Measurements from ENCODE around the gene SH2D3A.
A peak's percentile ranks its signal among the peaks of the same experiment; 100 is the strongest.
"Not testable (repeated sequence)": the region's sequence is repeated elsewhere in the genome, so short reads cannot be mapped to it uniquely, and the experiment has no call there.

The SH2D3A gene

GRCh38 chr19:6790194-6791128 lies 23.2 kb upstream of the SH2D3A start:
- no peak for DNase-seq (ENCODE audit: low read depth in 2 of 2)

GRCh38 chr19:6788896-6789295 lies 21.7 kb upstream of the SH2D3A start:
- no peak for DNase-seq (ENCODE audit: low read depth in 2 of 2)

GRCh38 chr19:6787393-6787792 lies 20.2 kb upstream of the SH2D3A start:
- DNase-seq (ENCODE audit: low read depth in 2 of 2), result no peak

- DNase-seq (ENCODE audit: low read depth in 2 of 2), result no peak
Observed at GRCh38 chr19:6779206-6779605, 12.0 kb upstream of the SH2D3A start.

GRCh38 chr19:6778386-6778785 lies 11.2 kb upstream of the SH2D3A start:
- DNase-seq (ENCODE audit: low read depth in 2 of 2), result no peak

- no peak for DNase-seq (ENCODE audit: low read depth in 2 of 2)
Observed at GRCh38 chr19:6777434-6777833, 10.2 kb upstream of the SH2D3A start.

- no peak for DNase-seq (ENCODE audit: low read depth in 2 of 2)
Observed at GRCh38 chr19:6776999-6777398, 9.8 kb upstream of the SH2D3A start.

GRCh38 chr19:6776045-6776444 lies 8.8 kb upstream of the SH2D3A start:
- DNase-seq (ENCODE audit: low read depth in 2 of 2), result not testable (repeated sequence)

- DNase-seq (ENCODE audit: low read depth in 2 of 2), result no peak
Observed at GRCh38 chr19:6774821-6775707, 7.8 kb upstream of the SH2D3A start.

GRCh38 chr19:6773323-6773931 lies 6.2 kb upstream of the SH2D3A start:
- peak in 1 of 2 donors; percentile 38 for DNase-seq (ENCODE audit: low read depth in 2 of 2)

- no peak for DNase-seq (ENCODE audit: low read depth in 2 of 2)
Observed at GRCh38 chr19:6772866-6773322, 5.7 kb upstream of the SH2D3A start.

GRCh38 chr19:6772028-6772865 lies 5.0 kb upstream of the SH2D3A start, which contains the start of gene VAV1:
Gene VAV1 (plus strand): TSS chr19:6772708. CDS start chr19:6772808, 100 bp downstream.
- peak; percentile 70 to 82 for DNase-seq (ENCODE audit: low read depth in 2 of 2)

- DNase-seq (ENCODE audit: low read depth in 2 of 2), result not testable (repeated sequence)
Observed at GRCh38 chr19:6771648-6772027, 4.4 kb upstream of the SH2D3A start.

GRCh38 chr19:6769006-6769619 lies 1.9 kb upstream of the SH2D3A start:
- DNase-seq (ENCODE audit: low read depth in 2 of 2), result no peak

GRCh38 chr19:6768236-6768785 lies 1.1 kb upstream of the SH2D3A start:
- DNase-seq (ENCODE audit: low read depth in 2 of 2), result no peak

GRCh38 chr19:6767081-6767356 lies 216 bp downstream of the SH2D3A start:
- DNase-seq (ENCODE audit: low read depth in 2 of 2), result no peak

- no peak for DNase-seq (ENCODE audit: low read depth in 2 of 2)
Observed at GRCh38 chr19:6766357-6767080, 716 bp downstream of the SH2D3A start.

- DNase-seq (ENCODE audit: low read depth in 2 of 2), result no peak
Observed at GRCh38 chr19:6765738-6766356, 1.4 kb downstream of the SH2D3A start.

- DNase-seq (ENCODE audit: low read depth in 2 of 2), result not testable (repeated sequence)
Observed at GRCh38 chr19:6762253-6762797, 4.9 kb downstream of the SH2D3A start.
